T-helper 2 cell treated with Interferon-gamma antibody and Interleukin-4, amounts not matched to agents 5 μg/mL and 100 μg/mL, for 36 hours (primary cell): ENCODE data around the gene DDC.

ENCODE experiments used
- DNase-seq: peaks from one replicate; pipeline ENCODE4 v3.0.0; 2021; ENCODE audit warnings: low spot score
- H3K27ac Mint-ChIP-seq: one replicate; pipeline ENCODE4 v1.8.0; 2021; ENCODE audit warnings: mild to moderate bottlenecking, mixed read lengths
- H3K27me3 Mint-ChIP-seq: one replicate; pipeline ENCODE4 v1.8.0; 2021; ENCODE audit warnings: low read depth, mixed read lengths
- H3K36me3 Mint-ChIP-seq: one replicate; pipeline ENCODE4 v1.8.0; 2021; ENCODE audit warnings: low read depth, mixed read lengths
- H3K4me1 Mint-ChIP-seq: one replicate; pipeline ENCODE4 v1.8.0; 2021; ENCODE audit warnings: low read depth, mixed read lengths
- H3K4me3 Mint-ChIP-seq: one replicate; pipeline ENCODE4 v1.8.0; 2022; ENCODE audit warnings: mild to moderate bottlenecking, moderate library complexity, mixed read lengths
- H3K9me3 Mint-ChIP-seq: one replicate; pipeline ENCODE4 v1.8.0; 2021; ENCODE audit warnings: mixed read lengths

Gene DDC

DNA sequence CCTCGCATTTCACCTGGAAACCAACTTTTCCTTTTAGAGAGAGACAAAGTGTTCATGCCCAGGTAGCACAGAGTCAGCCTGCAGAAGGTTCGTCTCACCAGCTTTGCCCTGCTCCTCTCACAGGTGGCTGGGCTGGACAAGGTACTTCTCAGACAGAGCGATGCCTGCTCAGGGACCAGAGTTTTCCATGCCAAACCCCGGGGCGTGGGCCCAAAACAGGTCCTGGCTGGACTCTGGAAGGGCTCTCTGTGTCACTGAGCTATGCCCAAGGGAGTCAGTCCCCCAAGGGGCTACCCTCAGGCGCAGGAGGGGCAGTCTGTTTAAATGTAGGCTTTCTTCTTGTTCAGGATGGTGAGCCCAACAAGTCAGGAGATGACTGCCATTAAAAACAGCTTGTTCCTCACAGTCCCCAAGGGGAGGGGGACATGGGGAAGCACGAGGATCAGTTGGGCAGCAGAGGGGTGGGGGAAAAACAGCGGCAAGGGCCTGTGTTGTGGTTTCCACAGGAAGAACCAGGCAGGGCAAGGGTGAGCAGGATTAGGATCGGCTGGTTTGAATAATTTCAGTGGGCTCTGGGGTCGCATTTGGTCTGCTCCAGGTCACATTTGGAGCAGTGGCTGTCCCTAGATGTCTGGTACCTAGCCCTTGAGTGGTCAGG, 59.5 kb downstream of the DDC start:
- DNase-seq: no peak
- no peaks in the 10 kb centered on the region for H3K9me3 Mint-ChIP-seq
- H3K36me3 Mint-ChIP-seq: no peaks in the 10 kb centered on the region
- no peak overlapping the region for H3K27ac Mint-ChIP-seq
- H3K4me1 Mint-ChIP-seq: peaks cover 5% of the 10 kb centered on the region
- H3K4me3 Mint-ChIP-seq: no peak overlapping the region
- H3K27me3 Mint-ChIP-seq: peaks cover 5% of the 10 kb centered on the region

DNA sequence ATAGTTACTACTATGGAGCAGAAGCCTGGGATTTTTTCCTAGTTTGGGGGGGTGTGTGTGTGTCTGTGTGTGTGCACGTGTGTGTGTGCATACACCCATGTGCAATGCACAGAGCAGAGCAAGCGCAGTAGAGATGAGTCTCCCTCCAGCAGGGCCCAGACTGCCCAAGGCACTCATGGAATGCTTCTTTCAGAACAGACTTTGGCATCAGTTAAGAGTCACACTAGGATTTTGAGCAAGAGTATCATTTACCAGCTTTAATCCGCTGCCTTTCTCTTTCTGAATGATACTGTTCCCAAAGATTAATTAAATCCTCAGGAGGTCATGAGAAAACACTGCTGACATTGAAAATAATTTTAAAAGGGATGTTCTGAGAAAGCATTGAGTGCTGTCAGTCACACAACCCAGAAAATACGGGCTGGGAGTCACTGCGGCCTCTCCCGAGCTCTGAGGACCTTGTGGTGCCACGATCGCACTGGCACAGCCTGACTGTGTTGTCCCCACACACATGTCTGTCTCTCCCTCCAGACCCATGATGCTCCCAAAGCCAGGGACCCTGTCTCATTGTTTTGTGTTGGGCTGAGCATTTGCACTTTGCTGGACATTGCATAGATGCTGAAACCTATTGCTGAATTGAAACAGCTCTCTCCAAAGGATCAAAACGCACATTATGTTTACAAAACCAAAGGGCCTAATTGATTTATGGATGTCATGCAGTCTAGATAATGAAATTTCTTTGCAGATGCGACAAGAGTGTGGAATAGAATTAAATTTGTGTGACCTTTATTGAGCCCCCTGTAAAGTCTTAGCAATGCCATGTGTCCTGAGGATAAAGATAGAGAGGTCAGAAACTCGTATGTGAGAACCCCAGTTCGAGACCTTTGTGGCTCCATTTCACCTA, 60.3 kb downstream of the DDC start:
- H3K4me3 Mint-ChIP-seq: no peak overlapping the region
- H3K27me3 Mint-ChIP-seq: peaks cover 5% of the 10 kb centered on the region

DNA sequence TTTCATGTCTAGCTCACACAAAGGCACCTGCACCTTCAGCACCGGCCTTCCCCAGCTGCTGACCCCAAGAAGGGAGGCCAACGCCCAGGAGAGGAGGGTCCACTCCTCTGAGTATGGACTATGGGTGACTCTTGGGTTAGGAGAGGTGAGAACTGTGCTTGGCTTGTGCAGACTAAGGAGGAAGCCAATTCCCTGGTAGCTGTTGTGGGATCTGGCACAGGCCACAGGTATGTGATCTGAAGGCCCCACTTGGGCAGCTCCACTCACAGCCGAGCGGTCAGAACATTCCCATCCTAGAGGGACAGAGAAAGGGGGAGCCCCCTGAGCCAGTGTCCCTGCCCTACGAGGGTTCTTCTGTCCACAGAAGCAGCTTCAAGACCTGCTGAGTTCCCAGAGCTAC, 62.3 kb downstream of the DDC start:
- Mint-ChIP-seq H3K9me3 (no peaks in the 10 kb centered on the region), H3K4me1 (peaks cover 5% of the 10 kb centered on the region), H3K4me3 (no peak overlapping the region), H3K27ac (no peak overlapping the region), H3K27me3 (peaks cover 7% of the 10 kb centered on the region), H3K36me3 (no peaks in the 10 kb centered on the region)
- DNase-seq: no peak

More for the DNA sequence above, 60.3 kb downstream of the DDC start:
- H3K9me3 Mint-ChIP-seq: no peaks in the 10 kb centered on the region
- peaks cover 5% of the 10 kb centered on the region for H3K4me1 Mint-ChIP-seq
- DNase-seq: no peak
- no peaks in the 10 kb centered on the region for H3K36me3 Mint-ChIP-seq
- H3K27ac Mint-ChIP-seq: no peak overlapping the region

DNA sequence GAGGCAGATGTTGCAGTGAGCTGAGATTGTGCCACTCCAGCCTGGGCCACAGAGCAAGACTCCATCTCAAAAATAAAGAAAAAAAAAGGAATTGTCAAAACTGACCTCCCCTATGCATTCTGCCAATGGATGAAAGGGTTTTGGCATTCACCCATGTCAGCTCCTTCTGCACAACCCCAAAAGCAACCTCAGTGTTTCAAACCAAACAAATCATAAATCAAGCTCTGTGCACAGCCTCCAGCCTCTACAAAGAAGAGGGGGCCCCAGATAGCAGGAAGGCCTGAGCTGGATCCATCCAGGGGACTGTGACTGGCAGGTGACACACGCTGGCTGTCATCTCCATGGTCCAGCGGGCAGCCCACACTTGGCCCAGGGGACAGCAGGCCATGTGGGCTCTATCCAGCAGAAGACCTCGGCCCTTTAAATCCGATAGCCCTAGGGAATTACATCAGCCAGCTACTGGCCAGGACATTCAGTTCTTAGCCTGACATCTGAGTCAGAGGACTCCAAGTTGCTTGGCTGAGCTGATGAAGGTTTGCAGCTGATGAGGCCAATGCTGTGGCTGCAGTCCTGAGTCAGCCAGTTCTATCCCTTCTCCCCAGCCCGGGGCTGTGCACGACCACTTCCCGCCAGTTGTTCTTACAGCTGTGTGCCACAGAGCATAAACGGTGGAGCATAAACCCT, 63.1 kb downstream of the DDC start:
- Mint-ChIP-seq H3K4me3 (no peak overlapping the region), H3K9me3 (no peaks in the 10 kb centered on the region), H3K27me3 (peaks cover 12% of the 10 kb centered on the region), H3K4me1 (peaks cover 10% of the 10 kb centered on the region), H3K27ac (no peak overlapping the region), H3K36me3 (no peaks in the 10 kb centered on the region)
- no peak for DNase-seq

DNA sequence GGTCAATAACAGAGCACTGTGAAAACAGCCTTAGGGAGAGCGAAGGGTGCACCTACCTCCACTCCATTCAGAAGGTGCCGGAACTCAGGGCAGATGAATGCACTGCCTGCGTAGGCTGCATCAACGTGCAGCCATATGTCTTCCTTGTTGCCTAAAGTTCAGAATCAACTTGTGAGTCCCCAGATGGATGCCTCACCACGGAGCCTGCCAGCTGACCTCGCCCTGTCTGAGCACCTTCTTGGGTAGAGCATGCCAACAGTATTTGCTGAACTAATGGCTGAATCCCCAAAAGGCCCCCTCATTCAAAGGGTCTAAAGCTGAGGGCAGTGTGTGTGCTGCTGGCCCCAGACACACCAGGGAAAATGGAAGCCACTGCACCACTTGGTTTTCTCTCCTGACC, 66.1 kb downstream of the DDC start:
- Mint-ChIP-seq H3K27ac (no peak overlapping the region), H3K9me3 (no peaks in the 10 kb centered on the region), H3K4me3 (no peak overlapping the region), H3K4me1 (peaks cover 10% of the 10 kb centered on the region), H3K36me3 (no peaks in the 10 kb centered on the region), H3K27me3 (peaks cover 14% of the 10 kb centered on the region)
- no peak for DNase-seq

DNA sequence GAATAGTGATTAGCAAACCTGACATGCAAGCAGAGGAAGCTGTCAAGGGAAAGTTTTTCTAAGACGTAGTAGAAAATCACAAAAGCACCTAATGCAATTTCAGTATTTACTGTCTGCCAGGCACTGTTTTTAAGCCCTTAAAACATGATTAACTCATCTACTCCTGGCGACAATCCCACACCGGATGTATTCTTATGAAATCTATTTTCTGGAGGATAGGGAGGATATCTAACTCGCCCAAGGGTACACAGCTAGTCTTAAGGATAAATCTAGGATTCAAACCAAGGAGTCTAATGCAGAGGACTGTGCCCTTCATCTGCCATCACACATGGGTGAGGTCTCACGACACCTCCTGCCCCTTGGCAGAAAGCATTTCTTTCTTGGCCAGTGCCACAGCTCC, 67.2 kb downstream of the DDC start:
- Mint-ChIP-seq H3K27ac (no peak overlapping the region), H3K36me3 (no peaks in the 10 kb centered on the region), H3K4me1 (peaks cover 18% of the 10 kb centered on the region), H3K27me3 (peaks cover 18% of the 10 kb centered on the region), H3K4me3 (no peak overlapping the region), H3K9me3 (no peaks in the 10 kb centered on the region)
- no peak for DNase-seq

DNA sequence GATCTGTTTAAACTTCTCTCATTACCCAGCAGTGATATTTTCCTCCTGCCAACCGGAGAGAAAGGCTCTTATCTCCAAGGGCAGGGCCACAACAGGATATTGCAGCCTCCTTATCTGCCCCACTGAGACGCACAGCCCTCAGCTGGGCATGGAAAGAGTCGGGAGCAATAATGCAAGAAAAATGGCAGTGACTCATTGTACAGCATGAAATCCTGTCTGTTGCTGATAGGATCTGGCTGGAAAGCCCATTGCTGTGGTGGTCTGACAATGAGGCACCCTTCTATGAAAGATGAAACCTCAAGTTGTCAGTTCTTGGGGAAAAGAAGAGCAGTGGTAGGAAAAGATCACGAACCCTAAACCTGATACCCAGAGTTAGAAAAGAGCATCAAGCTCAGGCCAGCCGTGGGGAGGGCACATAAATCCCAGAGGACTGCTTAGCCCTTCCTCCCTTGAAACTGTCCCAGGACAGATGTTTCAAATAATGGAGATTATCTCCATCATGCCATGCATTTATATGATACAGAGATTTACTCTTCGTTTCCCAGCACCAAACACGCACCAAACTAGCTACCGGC, 68.0 kb downstream of the DDC start:
- DNase-seq: peak; percentile 19
- no peaks in the 10 kb centered on the region for H3K9me3 Mint-ChIP-seq
- peaks cover 18% of the 10 kb centered on the region for H3K4me1 Mint-ChIP-seq
- H3K4me3 Mint-ChIP-seq: peak overlapping the region; percentile 18
- H3K27ac Mint-ChIP-seq: peak overlapping the region; percentile 21
- no peaks in the 10 kb centered on the region for H3K36me3 Mint-ChIP-seq
- peaks cover 19% of the 10 kb centered on the region for H3K27me3 Mint-ChIP-seq

DNA sequence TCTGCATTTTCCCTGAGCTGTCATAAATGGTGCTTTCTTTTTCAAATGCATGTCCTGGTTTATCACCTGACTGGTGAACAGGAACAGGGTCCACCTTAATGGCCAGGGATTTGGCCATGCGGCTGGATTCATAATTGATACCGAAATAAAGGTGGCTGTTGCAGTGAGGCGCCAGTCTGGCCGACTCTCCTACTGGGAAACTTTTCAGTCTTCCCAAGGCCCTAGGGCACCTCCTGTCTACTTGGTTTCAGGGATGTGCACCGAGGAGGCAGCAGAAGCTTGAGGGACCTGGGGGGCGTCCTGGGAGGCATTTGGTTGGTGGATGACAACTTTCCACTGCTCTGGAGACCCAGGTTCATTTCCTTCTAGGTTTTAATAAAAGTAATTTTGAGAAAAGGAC, 68.6 kb downstream of the DDC start:
- H3K36me3 Mint-ChIP-seq: no peaks in the 10 kb centered on the region
- no peak overlapping the region for H3K27ac Mint-ChIP-seq
- DNase-seq: no peak
- peaks cover 23% of the 10 kb centered on the region for H3K27me3 Mint-ChIP-seq
- no peaks in the 10 kb centered on the region for H3K9me3 Mint-ChIP-seq
- H3K4me3 Mint-ChIP-seq: no peak overlapping the region
- H3K4me1 Mint-ChIP-seq: peaks cover 18% of the 10 kb centered on the region

DNA sequence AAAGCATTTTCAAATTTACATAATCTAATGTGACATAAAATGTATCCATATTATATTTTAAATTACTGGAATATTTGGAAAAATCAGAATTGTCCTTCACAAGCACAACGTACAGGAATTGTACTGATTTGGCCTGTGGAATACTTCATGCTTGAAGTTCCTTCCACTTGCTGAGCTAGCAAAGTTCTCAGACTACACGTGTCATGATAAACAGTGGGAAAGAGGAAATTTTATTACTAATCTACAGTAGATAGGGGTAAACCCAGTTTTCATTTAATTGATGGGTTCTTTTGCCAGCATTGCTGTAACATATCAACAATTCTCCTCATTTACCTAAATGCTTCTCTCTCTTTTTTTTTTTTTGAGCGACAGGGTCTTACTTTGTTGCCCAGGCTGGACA, 69.5 kb downstream of the DDC start:
- no peak overlapping the region for H3K27ac Mint-ChIP-seq
- peaks cover 18% of the 10 kb centered on the region for H3K4me1 Mint-ChIP-seq
- peaks cover 27% of the 10 kb centered on the region for H3K27me3 Mint-ChIP-seq
- no peak for DNase-seq
- H3K4me3 Mint-ChIP-seq: no peak overlapping the region
- no peaks in the 10 kb centered on the region for H3K9me3 Mint-ChIP-seq
- H3K36me3 Mint-ChIP-seq: no peaks in the 10 kb centered on the region

DNA sequence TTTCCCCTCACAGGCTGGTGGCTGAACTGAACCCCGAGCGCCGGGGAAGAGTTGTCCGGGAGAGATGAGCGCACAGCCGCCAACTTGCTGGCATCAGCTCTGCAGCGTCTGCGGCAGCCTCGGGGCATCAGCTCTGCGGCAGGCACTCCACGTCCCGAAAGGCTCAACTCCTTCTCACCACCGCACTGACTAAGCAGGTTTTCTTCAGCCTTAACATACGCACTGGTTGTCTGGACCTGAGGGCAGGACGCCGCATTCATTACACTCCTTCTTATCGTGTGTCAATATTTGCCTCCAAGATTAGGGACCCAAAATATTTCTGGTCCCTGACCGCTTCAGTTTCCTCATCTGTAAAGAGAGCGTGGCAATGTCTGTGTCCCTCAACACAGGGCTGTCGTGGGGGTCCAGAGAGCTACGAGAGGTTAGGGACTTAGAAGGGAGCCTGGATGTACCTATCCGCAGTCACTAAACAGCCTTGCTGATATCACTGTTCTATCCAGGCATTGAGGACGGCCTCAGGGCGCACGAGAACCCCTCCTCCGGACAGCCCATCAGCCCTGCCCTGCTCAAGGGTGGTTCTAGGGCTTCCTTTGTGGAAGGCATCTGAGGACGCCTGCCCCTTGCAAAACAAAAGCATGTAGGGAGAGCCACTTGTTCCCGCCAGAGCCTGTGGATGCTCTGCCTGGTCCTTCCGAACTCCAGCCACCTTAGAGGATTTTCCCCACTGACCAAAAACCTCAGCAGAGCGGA, 72.3 kb downstream of the DDC start:
- H3K36me3 Mint-ChIP-seq: no peaks in the 10 kb centered on the region
- DNase-seq: no peak
- peaks cover 18% of the 10 kb centered on the region for H3K4me1 Mint-ChIP-seq
- H3K9me3 Mint-ChIP-seq: no peaks in the 10 kb centered on the region
- H3K27ac Mint-ChIP-seq: no peak overlapping the region
- no peak overlapping the region for H3K4me3 Mint-ChIP-seq
- H3K27me3 Mint-ChIP-seq: peaks cover 24% of the 10 kb centered on the region

DNA sequence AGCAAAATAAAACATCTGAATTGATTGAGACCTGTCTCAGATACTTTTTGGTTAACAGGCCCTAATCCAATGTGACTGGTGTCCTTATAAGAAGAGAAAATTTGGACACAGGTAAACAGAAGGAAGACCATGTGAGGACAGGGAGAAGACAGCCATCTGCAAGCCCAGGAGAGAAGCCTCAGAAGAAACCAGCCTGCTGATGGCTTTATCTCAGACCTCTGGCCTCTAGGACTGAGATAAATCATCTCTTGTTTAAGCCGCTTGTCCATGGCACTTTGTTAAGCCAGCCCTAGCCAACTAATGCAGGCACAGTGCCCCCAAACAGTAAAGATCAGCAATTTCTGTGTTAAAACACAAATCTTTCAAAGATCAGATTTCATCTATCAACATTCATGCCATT, 73.3 kb downstream of the DDC start:
- Mint-ChIP-seq H3K9me3 (no peaks in the 10 kb centered on the region), H3K4me1 (peaks cover 12% of the 10 kb centered on the region), H3K27me3 (peaks cover 20% of the 10 kb centered on the region), H3K27ac (no peak overlapping the region), H3K4me3 (no peak overlapping the region), H3K36me3 (no peaks in the 10 kb centered on the region)
- DNase-seq: no peak

DNA sequence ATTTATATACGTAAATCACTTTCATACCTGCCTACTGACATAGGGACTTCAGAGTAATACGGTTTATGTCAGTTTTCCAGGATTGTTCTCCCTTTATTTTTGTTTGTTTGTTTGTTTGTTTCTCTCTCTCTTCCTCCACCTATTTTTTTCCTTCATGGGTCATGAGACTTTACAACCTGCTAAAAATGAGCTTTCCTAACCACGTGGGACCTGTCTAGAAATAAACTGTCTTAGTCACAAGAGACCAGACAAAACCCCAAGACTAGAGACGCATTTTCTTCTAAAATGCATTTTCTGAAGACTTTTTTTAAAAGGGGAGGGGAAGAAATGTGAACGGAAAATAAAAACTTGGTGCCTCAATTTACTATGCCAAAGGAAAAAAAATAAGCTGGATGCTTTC, 74.0 kb downstream of the DDC start:
- Mint-ChIP-seq H3K4me3 (no peak overlapping the region), H3K27me3 (peaks cover 23% of the 10 kb centered on the region), H3K27ac (no peak overlapping the region), H3K9me3 (no peaks in the 10 kb centered on the region), H3K36me3 (no peaks in the 10 kb centered on the region), H3K4me1 (peaks cover 8% of the 10 kb centered on the region)
- no peak for DNase-seq

DNA sequence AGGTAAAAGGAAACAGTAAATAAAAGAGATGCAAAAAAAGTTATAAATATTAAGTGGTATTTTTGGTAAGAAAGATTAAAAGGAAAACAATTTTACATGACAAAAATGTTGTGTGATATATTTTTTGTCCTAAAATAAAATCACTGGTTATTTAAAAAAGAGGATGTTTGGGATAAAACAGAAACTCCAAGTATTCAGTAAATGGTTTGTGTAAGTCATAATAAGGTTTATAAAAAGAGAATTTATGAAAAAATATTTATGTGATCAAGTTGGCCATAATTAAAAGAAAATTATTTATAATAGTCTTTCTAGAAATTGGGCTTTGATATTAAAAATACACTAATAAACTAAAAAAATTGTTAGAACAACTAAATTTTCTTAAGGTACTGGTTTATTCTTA, 76.8 kb downstream of the DDC start:
- no peak overlapping the region for H3K27ac Mint-ChIP-seq
- no peak overlapping the region for H3K4me3 Mint-ChIP-seq
- H3K27me3 Mint-ChIP-seq: peaks cover 27% of the 10 kb centered on the region
- no peaks in the 10 kb centered on the region for H3K9me3 Mint-ChIP-seq
- DNase-seq: no peak
- peaks cover 2% of the 10 kb centered on the region for H3K4me1 Mint-ChIP-seq
- no peaks in the 10 kb centered on the region for H3K36me3 Mint-ChIP-seq
